NCI-H2171 treated with DMSO at 0.1 percent for 48 hours (cell line): ENCODE data around the gene SNX9.
"Not testable (repeated sequence)": the region's sequence is repeated elsewhere in the genome, so short reads cannot be mapped to it uniquely, and the experiment has no call there.

Source experiments
- DNase-seq: peaks from one replicate; lab custom pipeline; 2025; lab: John Stamatoyannopoulos, UW

SNX9 gene

DNA sequence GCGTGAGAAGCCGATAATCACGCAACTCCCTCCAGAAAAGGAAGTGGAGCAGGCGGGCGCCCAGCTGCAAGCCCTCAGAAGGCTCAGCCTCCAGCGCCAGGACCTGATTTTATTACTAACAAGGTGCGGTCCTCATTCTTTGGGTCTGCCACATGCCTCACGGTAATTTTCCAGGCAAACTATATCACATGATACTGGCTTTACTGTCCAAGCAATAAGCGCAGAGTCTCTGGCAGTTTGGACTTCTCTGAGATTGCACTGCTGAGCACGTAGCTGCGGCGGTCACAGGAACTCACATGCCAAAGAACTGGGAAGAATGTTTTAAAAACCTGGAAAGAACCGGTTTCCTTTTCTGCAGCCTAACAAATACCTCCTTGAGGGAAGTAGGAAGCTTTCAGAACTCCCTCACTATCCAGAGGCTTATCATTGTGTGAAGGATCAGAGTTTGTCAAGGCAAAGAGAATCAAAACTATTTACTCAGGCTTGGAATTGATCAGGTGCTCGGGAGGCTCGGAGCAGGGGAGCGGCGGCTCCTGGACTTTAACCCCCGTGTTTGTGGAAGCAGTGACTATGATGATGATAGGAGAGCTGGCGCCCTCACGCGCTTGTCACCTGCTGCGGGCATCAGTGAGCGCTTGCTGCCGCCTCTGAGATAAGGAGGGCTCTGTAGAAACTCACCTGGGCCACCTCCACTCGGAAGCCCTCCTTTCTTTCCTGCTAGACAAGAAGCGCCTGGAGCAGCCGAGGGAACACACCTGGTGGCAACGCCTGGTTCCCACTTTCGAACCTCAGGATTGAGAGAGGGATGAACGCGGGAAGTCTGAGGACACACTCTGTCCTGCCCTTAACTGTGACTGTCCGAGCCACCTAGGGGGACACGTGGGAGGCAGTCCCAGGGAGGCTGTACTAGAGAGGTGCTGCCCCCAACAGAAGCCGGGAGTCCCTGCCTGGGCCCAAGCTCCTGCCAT lies 131.4 kb downstream of the SNX9 start:
- DNase-seq, result no peak

DNA sequence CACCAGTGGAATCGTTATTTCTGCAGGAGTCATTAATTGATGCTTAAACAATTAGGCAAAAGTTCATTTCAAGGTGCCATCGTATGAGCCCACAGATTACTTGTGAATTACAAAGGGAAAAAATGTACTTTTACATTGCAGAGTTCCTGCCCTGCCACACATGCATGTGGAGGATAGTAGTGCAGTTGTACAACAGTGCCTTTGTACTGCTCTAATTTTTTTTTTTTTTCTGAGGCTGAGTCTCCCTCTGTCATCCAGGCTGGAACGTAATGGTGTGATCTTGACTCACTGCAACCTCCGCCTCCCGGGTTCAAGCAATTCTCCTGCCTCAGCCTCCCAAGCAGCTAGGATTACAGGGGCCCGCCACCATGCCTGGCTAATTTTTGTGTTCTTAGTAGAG lies 132.6 kb downstream of the SNX9 start:
- no peak for DNase-seq

DNA sequence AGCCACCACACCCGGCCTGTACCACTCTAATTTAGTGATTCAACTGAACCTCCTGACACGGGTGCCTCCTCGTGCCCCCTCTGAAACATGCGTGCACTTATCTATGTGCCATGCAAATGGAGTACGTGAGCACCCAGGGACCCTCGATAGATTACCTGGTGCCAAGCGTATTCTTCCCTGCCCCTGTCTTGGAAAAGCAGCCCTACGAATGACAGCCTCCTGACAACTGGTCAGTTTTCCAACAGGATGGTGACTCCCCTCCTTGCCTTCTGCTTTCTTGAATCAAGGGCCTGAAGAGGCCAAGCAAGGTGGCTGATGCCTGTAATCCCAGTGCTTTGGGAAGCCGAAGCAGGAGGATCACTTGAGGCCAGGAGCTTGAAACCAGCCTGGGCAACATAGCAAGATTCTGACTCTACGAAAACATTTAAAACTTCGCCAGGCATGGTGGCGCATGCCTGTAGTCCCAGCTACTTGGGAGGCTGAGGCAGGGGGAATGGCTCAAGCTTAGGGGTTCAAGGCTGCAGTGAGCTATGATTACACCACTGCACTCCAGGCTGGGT lies 133.2 kb downstream of the SNX9 start:
- DNase-seq, result no peak

DNA sequence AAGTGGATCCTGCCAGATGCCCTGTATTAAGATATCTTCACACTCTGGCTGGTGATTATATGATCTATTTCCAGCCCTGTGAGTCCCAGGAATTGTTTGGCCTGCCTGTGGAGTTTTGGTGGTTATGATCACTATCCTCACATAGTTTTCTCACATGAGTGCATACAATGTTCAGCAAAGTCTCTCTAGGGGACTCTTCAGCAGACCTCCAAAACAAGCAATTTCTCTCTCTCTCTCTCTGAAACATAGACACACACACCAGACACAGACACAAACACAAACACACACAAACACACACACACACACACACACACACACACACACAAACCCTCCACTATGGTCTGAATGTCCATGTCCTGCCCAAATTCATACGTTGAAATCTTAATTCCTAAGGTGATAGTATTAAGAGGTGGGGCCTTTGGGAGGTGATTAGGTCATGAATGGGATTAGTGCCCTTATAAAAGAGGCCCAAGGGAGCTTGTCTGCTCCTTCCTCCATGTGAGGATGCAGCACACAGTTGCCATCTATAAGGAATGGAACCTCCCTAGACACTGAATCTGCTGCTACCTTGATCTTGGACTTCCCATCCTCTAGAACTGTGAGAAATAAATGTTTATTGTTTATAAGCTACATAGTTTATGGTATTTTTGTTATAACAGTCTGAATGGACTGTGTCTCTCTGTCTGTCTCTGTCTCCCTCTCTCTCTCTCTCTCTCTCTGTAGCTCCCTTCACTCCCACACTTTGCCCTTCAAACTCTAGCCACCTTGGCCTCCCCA lies 136.6 kb downstream of the SNX9 start:
- no peak for DNase-seq

DNA sequence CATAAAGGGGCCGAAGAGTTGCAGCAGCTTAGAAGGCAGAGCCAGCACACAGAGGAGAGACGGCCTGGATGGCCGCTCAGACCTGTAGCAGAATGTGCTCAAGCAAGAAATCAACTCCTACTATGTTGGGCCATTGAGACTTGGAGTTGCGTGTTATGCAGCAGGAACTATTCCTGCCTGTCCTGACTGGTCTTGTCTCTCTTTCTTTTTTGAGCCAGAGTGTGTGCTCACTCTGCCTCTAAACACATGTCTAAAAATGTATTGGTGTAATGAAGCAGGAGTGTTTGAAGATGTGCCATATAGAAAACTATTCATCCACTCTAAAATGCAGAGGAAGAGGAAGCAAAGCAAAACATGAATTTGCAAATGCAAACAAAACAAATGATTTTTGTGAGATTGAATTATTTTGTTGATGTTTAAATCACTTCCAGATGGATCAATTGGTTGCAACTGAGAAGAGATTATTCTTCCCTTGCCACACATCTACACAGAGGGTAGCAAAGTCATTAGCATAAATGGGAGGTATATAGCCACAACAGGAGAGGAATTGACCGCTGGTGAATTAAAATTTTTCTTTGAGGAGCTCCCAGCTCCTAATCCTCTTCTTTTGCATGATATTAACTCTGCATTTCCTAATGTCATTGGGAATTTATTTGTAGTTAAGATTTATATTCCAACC lies 138.2 kb downstream of the SNX9 start:
- DNase-seq, result no peak

DNA sequence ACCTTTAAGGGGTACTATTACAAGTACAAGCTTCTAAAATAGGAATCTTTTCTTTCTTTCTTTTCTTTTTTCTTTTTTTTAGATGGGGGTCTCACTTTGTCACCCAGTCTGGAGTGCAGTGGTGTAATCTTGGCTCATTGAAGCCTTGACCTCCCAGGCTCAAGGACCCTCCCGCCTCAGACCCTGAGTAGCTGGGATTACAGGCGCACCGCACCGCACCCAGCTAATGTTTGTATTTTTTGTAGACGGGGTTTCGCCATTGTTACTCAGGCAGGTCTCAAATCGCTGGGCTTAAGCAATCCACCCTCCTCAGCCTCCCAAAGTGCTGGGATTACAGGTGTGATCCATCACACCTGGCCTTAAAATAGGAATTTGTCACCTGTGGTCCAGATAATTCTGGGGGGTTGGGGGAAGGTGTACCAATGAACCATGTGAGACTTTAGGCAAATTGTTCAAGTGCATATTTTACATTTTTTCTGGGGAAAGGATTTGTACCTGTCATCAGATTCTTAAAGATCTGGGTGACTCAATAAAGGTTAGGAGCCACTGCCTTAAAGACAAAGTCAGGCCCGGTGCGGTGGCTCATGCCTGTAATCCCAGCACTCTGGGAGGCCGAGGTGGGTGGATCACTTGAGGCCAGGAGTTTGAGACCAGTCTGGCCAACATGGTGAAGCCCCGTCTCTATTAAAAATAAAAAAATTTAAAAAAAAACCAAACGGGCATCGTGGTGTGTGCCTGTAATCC lies 139.0 kb downstream of the SNX9 start:
- no peak for DNase-seq

DNA sequence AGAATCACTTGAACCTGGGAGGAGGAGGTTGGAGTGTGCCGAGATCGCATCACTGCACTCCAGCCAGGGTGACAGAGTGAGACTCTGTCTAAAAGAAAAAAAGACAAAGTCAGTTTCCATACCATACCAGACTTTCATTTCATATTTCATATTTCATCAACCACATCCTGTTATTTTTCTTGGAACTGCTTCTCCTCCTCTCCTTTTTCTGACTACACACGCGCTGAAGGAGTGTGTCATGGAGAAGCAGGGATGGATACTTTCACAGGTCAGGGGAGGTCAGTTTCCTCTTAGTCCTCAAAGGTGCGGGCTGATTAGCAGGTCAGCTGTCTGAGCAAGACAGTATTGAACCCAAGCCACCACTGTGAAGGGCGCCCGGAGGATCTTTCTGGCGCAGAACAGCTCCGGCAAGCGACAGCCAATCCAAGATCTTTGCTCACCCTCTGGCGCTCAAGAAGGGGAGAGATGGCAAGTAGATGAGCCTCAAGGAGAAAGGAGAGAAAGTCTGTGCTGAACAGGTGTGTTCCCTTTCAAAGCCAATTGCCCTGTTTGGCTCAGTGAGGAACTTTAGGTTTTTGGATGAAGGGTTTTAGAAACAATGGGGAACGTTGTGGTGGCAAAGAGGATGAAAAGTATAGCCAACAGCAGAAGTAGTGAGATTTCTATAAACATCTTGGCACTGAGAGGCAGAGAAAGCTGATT lies 139.7 kb downstream of the SNX9 start:
- DNase-seq, result no peak

DNA sequence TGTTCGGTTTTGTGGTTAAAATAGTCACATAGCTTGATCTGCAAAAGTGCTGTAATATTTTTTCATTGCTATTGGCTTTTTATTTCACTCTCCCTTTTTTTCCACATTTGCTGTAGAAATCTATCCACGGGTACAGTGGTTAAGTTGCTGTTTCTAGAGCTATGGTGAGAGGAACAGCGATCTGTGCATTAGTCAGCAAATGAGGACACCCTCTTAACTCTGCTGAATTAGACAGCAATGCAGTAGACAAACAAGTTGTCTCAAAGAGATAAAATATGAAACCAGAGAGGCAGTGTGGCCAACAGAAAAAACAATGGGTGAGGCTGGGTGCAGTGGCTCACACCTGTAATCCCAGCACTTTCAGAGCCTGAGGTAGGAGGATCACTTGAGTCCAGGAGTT lies 141.1 kb downstream of the SNX9 start:
- no peak for DNase-seq

DNA sequence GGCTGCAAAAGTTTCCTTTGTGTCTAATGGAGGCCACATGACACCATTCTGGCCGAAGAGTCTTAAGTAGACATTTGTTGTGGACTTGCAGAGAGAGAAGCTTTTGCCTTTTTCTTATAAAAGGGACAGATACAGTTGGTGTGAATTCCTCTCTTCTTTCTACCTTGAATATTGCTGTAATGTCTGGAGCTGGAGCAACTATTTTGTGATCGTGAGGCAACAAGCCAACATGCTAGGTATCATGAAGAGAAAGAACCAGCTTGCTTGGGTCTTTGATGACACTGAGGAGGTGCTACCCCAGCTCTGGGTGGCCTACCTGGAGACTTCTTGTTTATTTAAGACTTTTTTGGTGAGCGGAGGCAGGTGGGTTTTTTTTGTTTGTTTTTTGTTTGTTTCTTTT lies 142.3 kb downstream of the SNX9 start:
- no peak for DNase-seq

DNA sequence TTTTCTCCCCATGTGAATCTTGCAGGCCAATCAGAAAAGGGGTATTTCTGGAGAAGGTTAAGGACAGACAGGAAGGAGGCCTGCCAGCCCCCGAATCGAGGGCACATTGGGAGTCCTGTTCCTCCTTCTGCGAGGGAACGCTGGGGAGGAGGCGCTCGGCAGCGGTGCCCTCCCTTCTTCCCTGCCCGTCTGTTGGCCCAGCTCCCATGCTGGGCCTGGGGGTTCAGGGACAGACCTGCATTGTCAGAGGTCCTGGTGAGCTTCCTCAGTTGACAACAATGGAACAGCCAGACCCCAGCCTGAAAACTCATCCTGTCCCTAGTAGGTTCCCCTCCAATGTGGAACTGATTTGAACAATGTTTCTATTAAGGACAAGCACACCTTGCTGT lies 143.5 kb downstream of the SNX9 start:
- no peak for DNase-seq

DNA sequence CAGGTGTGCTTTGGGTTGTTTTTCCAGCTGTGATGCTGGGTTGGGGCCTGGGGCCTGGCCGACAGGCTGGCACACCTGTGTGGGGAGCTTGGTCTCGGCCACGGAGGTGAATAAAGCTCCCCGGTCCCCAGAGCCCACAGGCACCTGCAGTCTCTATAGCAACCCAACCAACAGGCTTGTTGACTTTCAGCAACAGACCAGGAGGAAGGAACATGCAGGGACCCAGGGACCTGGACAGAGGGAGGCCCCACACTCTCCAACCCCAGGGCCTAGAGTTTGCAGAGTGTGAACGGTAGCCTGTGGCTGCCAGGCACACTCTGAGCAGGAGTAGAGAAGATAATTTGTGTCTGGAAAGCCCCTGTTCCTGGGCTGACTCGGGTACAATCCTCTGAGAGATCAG lies 144.0 kb downstream of the SNX9 start:
- no peak for DNase-seq

DNA sequence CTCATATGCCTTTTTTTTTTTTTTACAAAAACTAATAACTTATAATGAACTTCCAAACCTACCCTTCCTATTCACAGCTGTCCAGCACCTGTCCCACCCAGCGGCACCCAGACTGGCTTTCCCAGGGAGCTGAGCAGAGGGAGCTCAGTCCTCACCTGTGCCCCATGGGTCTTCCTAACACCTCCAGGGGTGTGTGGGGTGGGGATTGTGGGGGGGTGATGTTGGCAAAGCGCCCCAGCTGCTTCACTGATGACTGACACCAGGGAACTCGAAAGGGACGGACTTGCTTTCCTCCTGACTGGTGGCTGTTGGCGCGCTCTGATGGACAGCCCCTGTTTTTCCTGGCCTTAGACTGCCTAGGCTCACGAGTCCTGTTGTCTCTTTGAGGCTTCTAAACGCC lies 144.4 kb downstream of the SNX9 start:
- no peak for DNase-seq

DNA sequence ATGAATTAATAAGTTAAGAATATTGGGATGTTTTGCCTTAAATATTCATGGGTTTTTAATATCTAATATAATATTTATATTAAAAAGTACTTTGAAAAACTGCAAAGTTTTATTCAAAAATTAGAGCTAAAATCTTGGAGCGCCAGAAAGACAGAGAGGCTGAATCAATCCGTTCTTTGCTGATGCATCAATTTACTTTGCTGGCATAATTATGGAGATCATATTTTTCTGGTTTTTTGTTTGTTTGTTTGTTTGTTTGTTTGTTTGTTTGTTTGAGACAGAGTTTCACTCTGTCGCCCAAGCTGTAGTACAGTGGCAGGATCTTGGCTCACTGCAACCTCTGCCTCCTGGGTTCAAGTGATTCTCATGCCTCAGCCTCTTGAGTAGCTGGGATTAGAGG lies 149.1 kb downstream of the SNX9 start:
- DNase-seq, result not testable (repeated sequence)

DNA sequence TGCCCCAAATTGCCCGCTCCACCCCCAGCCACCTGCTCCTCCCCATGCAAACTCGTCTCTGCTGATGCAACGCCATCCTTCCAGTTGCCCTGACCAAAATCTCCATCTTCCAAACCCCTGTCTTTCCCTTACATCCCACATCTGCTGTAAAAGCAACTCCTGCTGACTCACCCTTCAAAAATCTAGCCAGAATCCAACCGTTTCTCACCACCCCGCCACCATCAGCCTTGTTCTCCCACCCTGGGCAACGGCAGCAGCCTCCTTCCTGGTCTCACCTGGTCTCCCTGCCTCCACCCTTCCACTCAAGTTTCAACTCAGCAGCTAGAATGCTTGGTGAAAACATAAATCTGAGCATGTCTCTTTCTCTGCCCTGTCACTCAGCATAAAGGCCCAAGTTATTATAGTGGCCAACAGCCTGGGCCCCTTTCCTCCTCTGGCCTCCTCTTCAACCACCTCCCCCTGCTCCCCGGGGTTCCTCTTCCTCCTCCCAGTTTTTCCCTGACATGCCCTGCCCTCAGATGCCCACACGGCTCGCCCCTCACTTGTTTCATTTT lies 151.4 kb downstream of the SNX9 start:
- no peak for DNase-seq

DNA sequence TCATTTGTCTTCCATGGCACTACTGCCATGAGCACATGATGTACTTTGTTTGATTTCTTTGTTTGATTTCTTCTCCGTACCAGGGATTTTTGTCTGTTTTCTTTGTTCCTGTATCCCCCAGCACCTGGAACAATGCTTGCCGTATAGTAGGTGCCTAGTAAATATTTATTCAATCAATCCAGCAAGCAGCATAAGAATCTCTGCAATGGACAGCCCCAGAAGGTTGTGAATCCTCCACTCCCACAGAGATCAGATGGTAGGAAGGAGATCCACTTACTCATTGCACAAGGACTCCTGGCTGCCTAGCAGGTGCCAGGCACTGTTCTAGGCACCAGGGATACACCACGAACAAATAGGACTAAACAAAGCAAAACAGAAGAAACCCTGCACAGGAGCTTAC lies 151.9 kb downstream of the SNX9 start:
- DNase-seq, result no peak

DNA sequence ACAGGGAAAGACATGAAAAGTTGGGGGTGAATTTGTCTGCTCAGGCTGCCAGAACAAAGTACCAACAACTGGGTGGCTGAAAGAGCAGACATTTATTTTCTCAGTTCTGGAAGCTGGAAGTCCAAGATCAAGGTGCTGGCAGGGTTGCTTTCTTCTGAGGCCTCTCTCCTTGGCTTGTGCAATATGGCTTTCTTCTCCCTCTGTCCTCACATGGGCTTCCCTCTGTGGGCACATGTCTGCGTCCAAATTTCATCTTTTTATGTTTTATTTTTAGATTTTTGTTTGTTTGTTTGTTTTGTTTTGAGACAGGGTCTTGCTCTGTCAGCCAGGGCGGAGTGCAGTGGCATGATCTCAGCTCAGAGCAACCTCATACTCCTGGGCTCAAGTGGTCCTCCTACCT lies 152.4 kb downstream of the SNX9 start:
- no peak for DNase-seq

DNA sequence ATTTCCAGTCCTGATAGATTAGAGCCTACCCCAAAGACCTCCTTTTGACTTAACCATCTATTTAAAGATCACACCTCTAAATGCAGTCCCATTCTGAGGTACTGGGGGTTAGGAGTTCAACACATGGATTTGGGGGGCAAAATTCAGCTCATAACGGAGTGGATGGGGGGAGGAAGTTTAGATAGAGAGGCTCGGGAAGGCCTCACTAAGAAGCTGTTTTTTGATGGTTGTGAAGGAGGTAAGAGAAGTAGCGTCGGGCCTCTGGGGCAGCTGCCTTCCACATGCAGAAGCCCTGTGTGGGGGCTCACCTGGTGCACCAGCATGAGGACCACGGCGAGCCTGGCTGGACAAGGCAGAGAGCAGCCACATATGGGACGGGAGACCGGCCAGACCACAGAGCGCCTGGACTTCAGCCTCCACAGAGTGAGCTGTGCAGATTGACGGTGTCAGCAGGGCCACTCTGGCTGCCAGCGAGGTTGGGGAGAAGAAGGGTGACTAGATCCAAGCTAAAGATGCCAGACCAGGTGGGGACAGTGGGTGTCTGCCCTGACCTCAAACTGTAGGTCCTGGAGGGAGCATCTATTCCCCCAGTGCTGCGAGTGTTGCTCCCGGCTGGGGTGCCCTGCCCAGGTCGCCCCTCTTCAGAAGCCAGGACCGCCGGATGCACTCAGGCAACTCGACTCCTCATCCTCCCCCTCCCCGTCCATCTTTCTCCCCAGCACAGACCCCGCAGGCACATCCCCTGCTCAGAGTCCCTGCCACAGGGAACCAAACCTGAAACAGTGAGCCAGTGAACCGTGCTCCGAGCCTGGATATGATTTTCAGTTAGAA lies 153.5 kb downstream of the SNX9 start:
- DNase-seq, result no peak

DNA sequence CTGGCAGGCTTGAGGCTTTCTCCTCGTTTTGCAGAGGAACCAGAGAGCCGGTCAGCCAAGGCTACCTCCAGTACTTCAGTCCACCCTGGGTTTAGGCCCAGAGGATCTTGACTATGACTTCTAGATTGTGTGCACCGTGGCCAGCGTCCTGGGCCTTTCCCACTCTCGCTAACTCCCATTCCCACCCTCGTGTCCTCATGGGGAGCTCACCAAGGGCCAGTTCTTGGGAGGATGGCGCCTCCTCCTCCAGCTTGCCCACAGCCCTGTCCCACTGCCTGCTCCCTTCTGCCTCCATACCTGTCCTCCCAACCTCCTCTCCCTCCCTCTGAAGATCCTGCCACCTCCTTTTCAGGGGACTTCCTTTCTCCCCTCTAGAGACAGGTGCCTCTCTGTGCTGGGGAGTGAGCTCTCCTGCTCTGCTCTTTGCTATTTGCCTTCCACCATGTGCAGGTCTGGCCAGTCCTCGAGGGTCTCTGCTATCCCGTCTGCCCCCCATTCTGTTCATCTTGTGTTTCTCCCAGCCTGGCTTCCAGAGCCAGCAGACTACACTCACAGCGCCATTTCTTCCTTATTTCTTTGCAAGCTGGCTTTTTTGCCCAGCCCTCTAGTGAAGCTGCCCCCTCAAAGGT lies 154.2 kb downstream of the SNX9 start:
- no peak for DNase-seq
